HS-5 (cell line): Measurements from ENCODE around the gene PIGB.
A peak's percentile ranks its signal among the peaks of the same experiment; 100 is the strongest.
"Not testable (repeated sequence)": the region's sequence is repeated elsewhere in the genome, so short reads cannot be mapped to it uniquely, and the experiment has no call there.

ENCODE experiments used
- DNase-seq: peaks from one replicate; pipeline ENCODE4 v3.0.0-alpha.2; 2012; ENCODE audit warnings: low read depth

Gene PIGB

GRCh38 chr15:55383687-55384086, 64.7 kb downstream of the PIGB start:
- DNase-seq, result no peak

GRCh38 chr15:55387027-55387426, 68.0 kb downstream of the PIGB start:
- no peak for DNase-seq

DNA sequence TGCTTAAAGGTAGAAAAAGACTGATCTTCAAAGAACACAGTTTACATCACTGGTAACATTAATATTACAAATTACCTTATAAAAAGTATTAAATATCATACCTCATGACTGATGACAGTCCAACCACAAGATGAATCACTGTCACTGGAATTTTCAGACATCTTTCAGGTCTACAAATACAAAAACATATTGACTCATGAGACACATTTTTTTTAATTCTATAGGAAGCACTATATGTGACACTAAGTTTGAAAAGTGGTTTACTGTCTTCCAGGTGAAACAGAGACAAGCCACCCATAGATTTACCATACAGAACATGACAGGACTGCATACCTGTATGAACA, 70.2 kb downstream of the PIGB start:
- DNase-seq, result peak; percentile 43

DNA sequence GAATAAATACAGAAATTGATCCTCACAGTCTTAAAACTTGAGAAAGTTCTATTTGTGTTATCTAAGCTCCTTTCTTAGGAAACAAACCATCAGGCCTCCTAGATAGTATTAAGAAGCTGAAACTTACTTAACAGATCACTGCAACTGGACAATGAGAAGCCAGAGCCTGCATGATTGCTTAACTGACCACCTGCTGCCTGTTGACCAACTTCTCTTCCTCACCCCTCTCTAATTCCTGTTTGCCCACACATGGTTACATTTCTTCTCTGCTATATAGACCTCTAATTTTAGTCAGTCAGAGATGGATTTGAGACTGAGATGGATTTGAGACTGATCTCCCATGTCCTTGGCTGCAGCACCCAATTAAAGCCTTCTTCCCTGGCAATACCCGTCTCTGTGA, 75.7 kb downstream of the PIGB start:
- no peak for DNase-seq

DNA sequence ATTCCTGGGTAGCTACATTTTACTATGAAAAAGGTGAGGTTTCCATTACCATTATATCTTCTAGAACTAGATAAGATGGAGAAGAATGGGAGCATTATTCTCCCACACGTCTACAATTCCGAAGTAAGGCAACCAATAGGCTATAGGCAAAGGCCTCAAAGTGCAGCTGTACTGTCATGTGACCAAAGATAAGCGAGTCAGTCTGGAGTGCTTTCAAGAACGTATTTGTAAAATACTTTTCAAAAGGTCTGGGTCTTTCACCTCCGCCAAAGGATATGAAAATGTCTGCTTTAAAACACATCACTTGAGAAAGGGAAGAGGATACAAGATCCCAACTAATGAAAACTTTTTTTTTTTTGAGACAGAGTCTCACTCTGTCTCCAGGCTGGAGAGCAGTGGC, 79.2 kb downstream of the PIGB start:
- no peak for DNase-seq

DNA sequence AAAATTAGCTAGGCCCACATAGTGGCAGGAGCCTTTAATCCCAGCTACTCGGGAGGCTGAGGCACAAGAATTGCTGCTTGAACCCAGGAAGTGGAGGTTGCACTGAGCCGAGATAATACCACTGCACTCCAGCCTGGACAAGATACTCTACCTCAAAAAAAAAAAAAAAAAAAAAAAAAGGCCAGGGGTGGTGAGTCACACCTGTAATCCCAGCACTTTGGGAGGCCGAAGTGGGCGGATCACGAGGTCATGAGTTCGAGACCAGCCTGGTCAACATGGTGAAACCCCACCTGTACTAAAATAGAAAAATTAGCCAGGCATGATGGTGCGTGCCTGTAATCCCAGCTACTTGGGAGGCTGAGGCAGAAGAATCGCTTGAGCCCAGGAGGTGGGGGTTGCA, 81.0 kb downstream of the PIGB start:
- not testable (repeated sequence) for DNase-seq

DNA sequence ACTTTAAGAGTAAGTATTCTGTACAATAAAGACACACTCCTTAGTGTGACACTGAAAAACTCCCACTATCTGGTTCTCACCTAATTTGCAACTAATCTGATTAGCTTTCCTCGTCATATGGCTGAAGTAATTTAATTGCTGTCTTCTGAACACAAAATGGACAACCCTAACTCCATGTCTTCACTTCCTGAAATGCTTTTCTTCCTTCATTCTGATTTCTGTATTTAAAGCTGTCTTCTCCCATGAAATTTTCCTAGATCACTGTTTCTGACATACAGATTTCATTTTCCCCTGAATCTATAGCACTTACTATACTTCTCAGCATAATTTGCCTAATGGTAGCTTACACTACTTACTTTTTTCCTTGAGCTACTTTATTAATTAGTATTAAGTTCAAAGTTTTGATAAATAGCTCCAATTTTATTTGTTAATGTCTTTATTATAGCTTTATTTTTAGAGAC, 82.8 kb downstream of the PIGB start:
- no peak for DNase-seq

DNA sequence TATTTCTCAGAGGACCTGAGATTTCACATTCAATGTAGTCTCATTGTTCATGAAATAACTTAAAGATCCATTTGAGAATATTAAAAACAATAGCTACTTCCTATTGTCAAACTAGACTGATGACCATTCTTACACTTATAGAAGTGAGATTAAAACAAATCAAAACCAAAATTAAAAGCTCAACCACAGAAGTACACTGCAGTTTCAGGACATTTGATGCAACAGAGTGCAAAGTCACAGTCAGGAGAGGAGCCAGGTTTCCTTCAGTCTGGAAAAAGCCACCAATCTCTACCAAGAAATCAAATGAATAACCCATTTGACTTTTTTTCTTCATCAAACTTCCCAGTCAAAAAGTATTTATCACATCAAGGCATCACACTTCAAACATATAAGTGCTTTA, 83.7 kb downstream of the PIGB start:
- no peak for DNase-seq

GRCh38 chr15:55403531-55403930, 84.5 kb downstream of the PIGB start:
- no peak for DNase-seq
